Mesodermal cell (in vitro differentiated cells): Measurements from ENCODE around the gene CHRNB2.

Source experiments
- H3K27ac ChIP-seq: 2 replicates; pipeline ENCODE4 v1.7.0; 2013; ENCODE audit warnings: mild to moderate bottlenecking, low read depth, low read length, moderate library complexity; ENCODE audit not compliant: severe bottlenecking
- H3K36me3 ChIP-seq: 2 replicates; pipeline ENCODE4 v1.7.1; 2013; ENCODE audit warnings: mild to moderate bottlenecking, low read length, moderate library complexity; ENCODE audit not compliant: control insufficient read depth, insufficient read depth
- H3K4me1 ChIP-seq: one replicate; pipeline ENCODE4 v1.7.1; 2013; ENCODE audit warnings: mild to moderate bottlenecking, low read length; ENCODE audit not compliant: insufficient read depth, control insufficient read depth, poor library complexity, severe bottlenecking
- H3K4me3 ChIP-seq: 2 replicates; pipeline ENCODE4 v1.7.0; 2013; ENCODE audit warnings: low read length, control low read depth, mild to moderate bottlenecking; ENCODE audit not compliant: insufficient read depth, poor library complexity, severe bottlenecking; ENCODE audit errors: extremely low read depth
- H3K9me3 ChIP-seq: 2 replicates; pipeline ENCODE4 v1.7.1; 2013; ENCODE audit warnings: mild to moderate bottlenecking, low read length, moderate library complexity; ENCODE audit not compliant: control insufficient read depth
- WGBS, 2 experiments: methylation state at CpG; one replicate each; pipeline ENCODE4 v1.1.5; 2013; ENCODE audit warnings: missing lambda C conversion rate in 2 of 2; ENCODE audit not compliant: insufficient coverage in 2 of 2; 5-methylcytosine and 5-hydroxymethylcytosine counted together

CHRNB2 gene

GRCh38 chr1:154571964-154572288 is 4.3 kb downstream of the CHRNB2 start:
- Histone ChIP-seq H3K36me3 (no peaks in the 10 kb centered on the region), H3K4me1 (peaks cover 7% of the 10 kb centered on the region), H3K4me3 (no peak overlapping the region), H3K27ac (no peak overlapping the region), H3K9me3 (no peaks in the 10 kb centered on the region)
- WGBS, 2 experiments = 97 to 98% methylated on average over 24 to 29 of the region's 29 CpGs

- 79 to 84% methylated on average over 4 to 6 of the region's 10 CpGs for WGBS, 2 experiments
- Histone ChIP-seq H3K36me3 (no peaks in the 10 kb centered on the region), H3K4me1 (peaks cover 7% of the 10 kb centered on the region), H3K9me3 (no peaks in the 10 kb centered on the region), H3K27ac (no peak overlapping the region), H3K4me3 (no peak overlapping the region)
These were observed 5.0 kb downstream of the CHRNB2 start for GRCh38 chr1:154572468-154573167.

DNA sequence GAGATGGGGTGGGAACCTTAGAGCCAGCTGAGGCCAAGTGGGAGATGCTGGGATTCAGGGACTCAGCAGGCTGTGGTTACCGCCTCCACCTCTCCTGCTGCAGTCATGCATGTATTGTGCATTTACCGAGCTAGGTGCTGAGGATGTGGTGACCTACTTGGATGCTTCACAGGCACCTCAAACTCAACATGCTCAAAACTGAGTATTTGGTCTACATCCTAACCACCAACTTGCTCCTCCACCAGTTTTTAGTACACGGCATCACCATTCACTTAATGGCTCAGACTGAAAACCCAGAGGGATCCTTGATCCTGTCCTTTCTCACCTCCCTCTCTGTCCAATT is 5.6 kb downstream of the CHRNB2 start:
- Histone ChIP-seq H3K36me3 (peaks cover under 1% of the 10 kb centered on the region), H3K27ac (no peak overlapping the region), H3K4me3 (no peak overlapping the region), H3K9me3 (no peaks in the 10 kb centered on the region), H3K4me1 (peaks cover 7% of the 10 kb centered on the region)
- WGBS, 2 experiments = 88 to 94% methylated on average over 3 of the region's 3 CpGs

DNA sequence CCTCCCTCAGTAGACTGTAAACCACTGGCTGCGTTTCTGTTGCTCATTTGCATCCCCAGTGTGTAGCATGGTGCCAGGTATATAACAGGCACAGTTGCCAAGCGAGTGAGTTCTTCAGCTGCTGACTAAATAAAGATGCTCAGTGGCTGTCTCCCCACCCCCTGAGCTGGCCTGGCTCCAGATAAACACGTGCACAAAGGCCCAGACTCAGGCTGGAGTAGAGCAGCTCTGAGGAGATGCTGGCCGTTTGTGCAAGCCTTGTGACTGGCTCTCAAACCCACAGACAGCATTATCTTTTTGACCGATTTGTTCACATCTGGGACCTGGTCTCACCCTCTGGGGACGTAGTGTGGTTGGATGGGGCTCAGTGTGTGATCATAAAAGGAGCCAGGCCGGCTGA is 7.1 kb downstream of the CHRNB2 start:
- WGBS, 2 experiments = 51 to 54% methylated on average over 3 to 4 of the region's 7 CpGs
- no peak overlapping the region for H3K4me3 ChIP-seq
- peaks cover 7% of the 10 kb centered on the region for H3K4me1 ChIP-seq
- no peak overlapping the region for H3K27ac ChIP-seq
- H3K9me3 ChIP-seq = no peaks in the 10 kb centered on the region
- H3K36me3 ChIP-seq = peaks cover 16% of the 10 kb centered on the region

DNA sequence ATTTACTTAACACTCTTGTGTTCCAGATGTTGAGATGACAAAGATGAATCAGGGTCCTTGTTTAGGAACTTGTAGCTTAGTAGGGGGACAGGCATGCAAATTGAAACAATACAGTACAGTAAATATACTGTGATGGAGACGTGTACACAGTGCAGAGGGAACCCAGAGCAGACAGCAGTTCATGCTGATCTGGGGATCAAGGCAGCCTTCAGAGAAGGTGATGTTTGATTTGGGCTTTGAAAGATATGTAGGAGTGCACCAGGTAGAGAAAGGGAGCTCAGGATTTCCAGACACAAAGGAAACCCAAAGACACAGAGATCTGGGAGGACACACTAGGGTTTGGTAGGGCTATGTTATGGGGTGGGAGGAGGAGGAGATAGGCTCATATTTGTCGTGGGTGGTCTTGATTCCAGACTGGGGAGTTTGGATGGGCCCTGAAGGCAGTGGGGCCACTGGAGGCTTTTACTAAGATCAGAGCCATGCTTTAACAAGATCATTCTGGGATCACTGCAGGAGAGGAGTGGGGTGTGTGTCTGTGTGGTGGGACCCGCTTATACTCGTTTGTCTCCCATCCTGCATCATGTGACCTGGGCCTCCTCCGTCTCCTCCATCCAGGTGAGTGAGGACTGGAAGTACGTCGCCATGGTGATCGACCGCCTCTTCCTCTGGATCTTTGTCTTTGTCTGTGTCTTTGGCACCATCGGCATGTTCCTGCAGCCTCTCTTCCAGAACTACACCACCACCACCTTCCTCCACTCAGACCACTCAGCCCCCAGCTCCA is 7.8 kb downstream of the CHRNB2 start:
- Histone ChIP-seq H3K4me3 (no peak overlapping the region), H3K4me1 (peaks cover 7% of the 10 kb centered on the region), H3K9me3 (no peaks in the 10 kb centered on the region), H3K27ac (no peak overlapping the region), H3K36me3 (peaks cover 22% of the 10 kb centered on the region)
- WGBS, 2 experiments = 88 to 94% methylated on average over 7 to 10 of the region's 10 CpGs

DNA sequence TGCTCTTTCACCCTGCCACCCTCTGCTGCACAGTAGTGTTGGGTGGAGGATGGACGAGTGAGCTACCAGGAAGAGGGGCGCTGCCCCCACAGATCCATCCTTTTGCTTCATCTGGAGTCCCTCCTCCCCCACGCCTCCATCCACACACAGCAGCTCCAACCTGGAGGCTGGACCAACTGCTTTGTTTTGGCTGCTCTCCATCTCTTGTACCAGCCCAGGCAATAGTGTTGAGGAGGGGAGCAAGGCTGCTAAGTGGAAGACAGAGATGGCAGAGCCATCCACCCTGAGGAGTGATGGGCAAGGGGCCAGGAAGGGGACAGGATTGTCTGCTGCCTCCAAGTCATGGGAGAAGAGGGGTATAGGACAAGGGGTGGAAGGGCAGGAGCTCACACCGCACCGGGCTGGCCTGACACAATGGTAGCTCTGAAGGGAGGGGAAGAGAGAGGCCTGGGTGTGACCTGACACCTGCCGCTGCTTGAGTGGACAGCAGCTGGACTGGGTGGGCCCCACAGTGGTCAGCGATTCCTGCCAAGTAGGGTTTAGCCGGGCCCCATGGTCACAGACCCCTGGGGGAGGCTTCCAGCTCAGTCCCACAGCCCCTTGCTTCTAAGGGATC is 8.5 kb downstream of the CHRNB2 start:
- 88 to 98% methylated on average over 5 of the region's 8 CpGs for WGBS, 2 experiments
- Histone ChIP-seq H3K4me3 (no peak overlapping the region), H3K9me3 (no peaks in the 10 kb centered on the region), H3K4me1 (peaks cover 7% of the 10 kb centered on the region), H3K27ac (no peak overlapping the region), H3K36me3 (peaks cover 28% of the 10 kb centered on the region)

GRCh38 chr1:154577346-154578057 is 9.9 kb downstream of the CHRNB2 start:
- Histone ChIP-seq H3K4me1 (peaks cover 7% of the 10 kb centered on the region), H3K27ac (no peak overlapping the region), H3K9me3 (no peaks in the 10 kb centered on the region), H3K4me3 (no peak overlapping the region), H3K36me3 (peaks cover 41% of the 10 kb centered on the region)
- WGBS, 2 experiments = 91 to 95% methylated on average over 5 of the region's 7 CpGs

GRCh38 chr1:154578058-154578418 is 10.5 kb downstream of the CHRNB2 start:
- 94 to 97% methylated on average over 6 of the region's 6 CpGs for WGBS, 2 experiments
- peaks cover 46% of the 10 kb centered on the region for H3K36me3 ChIP-seq

DNA sequence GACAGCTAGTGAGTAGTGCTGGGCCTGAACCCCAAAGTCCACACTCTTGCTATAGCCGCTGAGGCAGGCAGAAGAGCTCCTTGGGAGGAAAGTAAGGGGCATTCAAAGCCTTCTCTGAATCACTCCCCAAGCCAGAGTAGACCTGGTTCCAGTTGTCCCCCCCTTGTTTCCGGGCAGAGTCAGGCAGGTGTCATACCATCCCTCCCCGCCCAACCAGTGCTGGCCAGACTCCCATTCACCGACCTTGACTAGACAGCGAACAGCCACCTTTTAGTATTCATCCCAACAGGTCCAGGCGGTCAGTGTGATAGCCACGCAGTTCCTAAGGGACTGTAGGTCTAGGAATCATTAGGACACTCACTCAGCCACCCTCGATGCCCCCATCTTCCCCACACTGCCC is 11.8 kb downstream of the CHRNB2 start:
- H3K36me3 ChIP-seq = peaks cover 60% of the 10 kb centered on the region
- H3K4me3 ChIP-seq = no peak overlapping the region
- WGBS, 2 experiments = 91 to 99% methylated on average over 7 of the region's 8 CpGs
- H3K9me3 ChIP-seq = no peaks in the 10 kb centered on the region
- H3K27ac ChIP-seq = no peak overlapping the region
- peaks cover 7% of the 10 kb centered on the region for H3K4me1 ChIP-seq

More at GRCh38 chr1:154578058-154578418, 10.5 kb downstream of the CHRNB2 start:
- Histone ChIP-seq H3K9me3 (no peaks in the 10 kb centered on the region), H3K4me3 (no peak overlapping the region), H3K4me1 (peaks cover 7% of the 10 kb centered on the region), H3K27ac (no peak overlapping the region)

DNA sequence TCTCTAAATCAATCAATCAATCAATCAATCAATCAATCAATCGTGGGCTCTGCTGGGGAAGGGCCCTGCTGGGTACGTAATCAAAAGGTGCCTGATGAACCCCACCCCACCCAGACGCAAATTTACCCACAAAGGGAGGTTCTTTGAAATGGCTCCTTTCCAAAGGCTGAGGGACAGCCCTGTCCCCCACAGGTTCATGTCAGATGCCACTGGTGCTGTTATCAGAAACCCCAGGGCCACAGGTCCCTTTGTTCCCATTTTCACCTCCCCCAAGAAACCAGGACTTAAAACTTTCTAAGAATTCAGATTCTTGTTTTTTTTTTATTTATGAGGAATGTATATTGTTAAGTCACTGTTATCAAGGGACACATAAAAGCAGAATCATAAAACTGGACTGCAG is 14.2 kb downstream of the CHRNB2 start:
- peaks cover 84% of the 10 kb centered on the region for H3K36me3 ChIP-seq
- 80 to 93% methylated on average over 1 to 2 of the region's 3 CpGs for WGBS, 2 experiments

More for the DNA sequence above, 14.2 kb downstream of the CHRNB2 start:
- no peak overlapping the region for H3K4me3 ChIP-seq
- no peaks in the 10 kb centered on the region for H3K9me3 ChIP-seq
- H3K4me1 ChIP-seq = no peaks in the 10 kb centered on the region
- H3K27ac ChIP-seq = no peak overlapping the region
